ENCODE measurements around the gene HIP1R.
"Not testable (repeated sequence)": the region's sequence is repeated elsewhere in the genome, so short reads cannot be mapped to it uniquely, and the experiment has no call there.

The HIP1R gene

DNA sequence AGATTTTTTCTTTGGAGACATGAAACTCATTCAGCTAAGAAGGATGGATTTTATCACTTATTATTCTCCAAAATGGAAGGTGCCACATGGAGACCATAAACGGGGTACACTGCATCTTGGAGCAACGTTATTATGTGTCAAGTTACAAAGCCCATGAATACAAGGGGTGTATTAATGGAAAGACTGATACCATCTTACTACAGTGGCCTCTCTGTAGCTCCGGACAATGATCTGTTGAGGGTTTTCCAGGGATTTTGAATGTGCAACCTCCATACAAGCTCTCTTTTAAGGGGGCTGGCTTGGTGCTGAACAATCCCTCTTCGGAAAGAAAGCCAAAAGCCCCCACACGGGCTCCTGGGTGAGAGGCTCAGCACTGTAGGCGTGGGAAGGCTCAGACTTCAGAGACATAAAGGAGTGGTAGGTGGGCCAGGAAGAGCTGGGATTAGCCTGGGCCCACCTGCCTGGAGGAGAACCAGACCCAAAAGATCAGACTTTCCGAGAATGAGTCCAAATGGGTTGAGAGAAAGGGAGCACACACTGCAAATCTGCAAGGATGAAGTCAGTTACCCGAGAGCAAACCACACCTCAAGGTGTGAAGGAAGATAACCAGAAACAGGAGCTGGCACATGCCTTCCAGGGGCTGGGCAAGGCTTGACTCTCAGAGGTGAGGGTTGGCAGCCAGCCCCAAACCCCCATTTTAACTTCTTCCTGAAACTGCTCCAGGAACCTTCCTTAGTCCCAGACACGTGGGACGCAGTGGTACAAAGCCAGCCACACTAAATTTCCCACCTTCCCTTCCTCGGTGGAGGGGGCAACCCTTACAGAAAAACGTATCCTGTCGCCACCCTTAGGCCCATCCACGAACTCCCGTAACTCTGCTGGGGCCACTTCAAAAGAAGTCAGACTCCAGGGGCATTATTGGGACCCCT is 59.2 kb downstream of the HIP1R start:
- DNase-seq = no peak

- no peak for DNase-seq
These were observed 60.1 kb downstream of the HIP1R start for GRCh38 chr12:122895320-122895703.

DNA sequence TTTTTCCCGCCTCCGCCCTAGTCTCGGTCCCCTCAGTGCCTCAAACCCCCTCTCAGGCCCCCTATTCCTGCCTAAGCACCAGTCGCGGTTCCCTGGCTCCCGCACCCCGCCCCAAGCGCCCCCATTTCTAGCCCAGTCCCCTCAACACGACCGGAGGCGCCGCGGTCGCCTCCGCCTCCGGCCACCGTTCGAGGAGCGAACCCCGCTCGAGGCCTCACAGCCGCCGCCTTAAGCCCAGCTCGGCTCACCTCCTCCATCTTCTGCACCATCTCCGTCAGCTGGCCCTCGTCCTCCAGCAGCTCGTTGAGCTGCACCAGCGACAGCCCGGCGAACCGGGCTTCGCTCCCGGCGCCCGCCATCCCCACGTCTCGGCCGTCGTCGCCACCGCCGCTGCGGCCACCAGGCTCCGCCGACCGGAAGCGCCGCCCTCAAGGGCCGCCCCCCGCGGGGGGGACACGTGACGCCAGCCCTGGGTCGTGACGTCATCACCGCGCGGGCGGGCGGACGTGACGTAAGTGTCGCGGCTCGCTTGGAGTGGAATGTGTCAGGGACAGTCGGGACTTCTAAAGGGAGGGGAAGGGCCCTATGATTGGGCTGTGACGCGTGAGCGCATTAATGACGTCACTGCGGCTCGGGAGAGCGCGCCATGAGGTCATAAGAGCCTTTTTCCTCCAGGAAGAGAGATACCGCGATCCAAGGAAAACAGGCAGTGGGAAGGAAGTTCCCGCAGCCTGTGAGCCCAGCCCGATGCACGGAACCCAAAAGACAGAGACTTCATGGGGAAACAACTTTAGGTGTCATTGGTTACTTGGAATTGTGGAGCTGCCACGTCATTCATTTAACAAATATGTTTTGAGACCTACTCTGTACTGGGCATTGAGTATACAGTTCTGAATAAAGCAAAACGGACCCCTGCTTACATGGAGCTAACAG is 60.7 kb downstream of the HIP1R start, which contains the start of gene VPS37B:
Gene VPS37B (minus strand): TSS at position 421 of the 933 bp plus-strand sequence. CDS start 62 bp downstream, at position 359.
- DNase-seq = peak; percentile 58

- no peak for DNase-seq
These were observed 61.4 kb downstream of the HIP1R start for GRCh38 chr12:122896662-122897061.

DNA sequence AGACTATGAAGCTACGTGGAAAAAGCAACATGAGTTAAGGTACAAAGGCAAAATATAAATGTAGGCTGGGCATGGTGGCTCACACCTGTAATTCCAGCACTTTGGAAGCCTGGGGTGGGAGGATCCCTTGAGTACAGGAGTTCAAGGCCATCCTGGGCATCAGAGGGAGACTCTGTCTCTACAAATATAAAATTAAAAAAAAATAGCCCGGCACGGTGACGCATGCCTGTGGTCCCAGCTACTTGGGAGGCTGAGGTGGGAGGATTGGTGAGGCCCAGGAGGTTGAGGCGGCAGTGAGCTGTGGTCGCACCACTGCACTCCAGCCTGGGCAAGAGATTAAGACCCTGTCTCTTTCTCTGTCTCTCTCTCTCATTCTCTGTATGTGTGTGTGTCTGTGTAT is 64.6 kb downstream of the HIP1R start:
- DNase-seq = no peak

GRCh38 chr12:122902854-122903692 is 67.8 kb downstream of the HIP1R start:
- no peak for DNase-seq

DNA sequence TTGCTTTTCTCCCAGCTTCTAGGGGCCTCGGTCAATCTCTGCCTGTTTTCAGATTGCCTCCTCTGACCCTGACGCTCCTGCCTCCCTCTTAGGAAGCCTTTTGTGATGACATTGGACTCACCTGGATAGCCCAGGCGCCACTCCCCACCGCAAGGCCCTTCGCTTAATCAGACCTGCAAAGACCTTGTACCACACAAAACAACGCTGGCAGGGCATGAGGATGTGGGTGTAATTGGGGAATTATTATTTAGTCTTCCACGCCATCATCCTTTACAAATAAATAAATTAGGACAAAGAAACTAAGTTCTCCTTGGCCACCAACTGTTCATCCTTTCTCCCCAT is 68.4 kb downstream of the HIP1R start:
- DNase-seq = no peak

- DNase-seq = not testable (repeated sequence)
These were observed 70.0 kb downstream of the HIP1R start for GRCh38 chr12:122905258-122905657.

DNA sequence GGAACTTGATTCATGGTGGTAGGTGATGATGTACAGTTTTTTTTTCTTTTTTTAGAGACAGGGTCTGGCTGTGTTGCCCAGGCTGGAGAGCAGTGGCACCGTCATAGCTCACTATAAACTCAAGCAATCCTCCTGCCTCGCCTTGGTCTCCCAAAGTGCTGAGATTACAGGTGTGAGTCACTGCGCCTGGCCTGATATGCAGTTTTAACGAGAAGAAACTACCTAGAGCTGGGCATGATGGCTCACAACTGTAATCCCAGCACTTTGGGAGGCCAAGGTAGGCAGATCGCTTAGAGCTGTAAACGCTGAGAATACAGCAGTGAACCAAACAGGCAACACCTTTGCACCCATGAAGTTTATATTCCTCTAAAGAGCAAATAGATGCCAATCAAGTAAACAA is 73.7 kb downstream of the HIP1R start:
- no peak for DNase-seq

- peak; percentile 24 for DNase-seq
These were observed 74.4 kb downstream of the HIP1R start for GRCh38 chr12:122909442-122910288.

Measured in NCI-H2171 (cell line).